GM12801 (cell line): ENCODE data around the gene GRAMD4.

Source experiments
- TF ChIP-seq, protein P1 (sequence below): IDR thresholded peaks from one replicate; pipeline ENCODE4 v1.5.1; 2011; ENCODE audit warnings: control low read depth; ENCODE audit not compliant: insufficient read length; ENCODE audit errors: extremely low read depth

Gene GRAMD4

DNA sequence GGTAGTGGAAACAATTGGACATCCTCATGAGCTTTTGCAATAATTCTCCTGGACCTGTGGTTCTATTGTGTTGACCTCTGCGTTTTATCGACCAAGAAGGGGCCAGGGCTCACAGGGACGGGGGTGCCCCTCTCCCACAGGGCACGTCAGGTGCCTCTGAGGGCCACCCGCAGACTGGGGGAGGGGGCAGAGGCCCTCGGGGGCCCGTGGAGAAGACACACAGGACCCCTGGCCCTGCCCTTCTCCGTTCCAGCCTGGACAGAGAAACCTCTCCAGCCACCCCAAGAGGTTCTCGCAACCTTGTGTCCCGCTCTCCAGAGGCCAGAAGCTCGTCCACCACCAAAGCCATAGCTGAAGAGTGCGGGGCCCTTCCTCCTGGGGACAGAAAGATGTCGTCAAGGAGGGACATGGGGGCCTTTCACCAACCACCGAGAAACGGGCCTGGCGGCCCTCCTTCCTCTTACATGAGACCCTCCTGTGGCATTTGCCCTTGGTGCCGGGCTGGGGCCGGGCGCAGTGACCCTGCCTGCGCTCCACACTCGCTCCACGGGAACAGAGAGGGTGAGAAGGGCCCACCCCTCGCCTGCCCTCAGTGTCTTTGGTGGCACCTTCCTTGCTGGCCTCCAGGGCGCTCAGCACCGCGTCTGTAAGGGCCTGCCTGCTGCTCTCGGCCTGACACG is 57.3 kb downstream of the GRAMD4 start:
- TF ChIP-seq, protein P1, sequence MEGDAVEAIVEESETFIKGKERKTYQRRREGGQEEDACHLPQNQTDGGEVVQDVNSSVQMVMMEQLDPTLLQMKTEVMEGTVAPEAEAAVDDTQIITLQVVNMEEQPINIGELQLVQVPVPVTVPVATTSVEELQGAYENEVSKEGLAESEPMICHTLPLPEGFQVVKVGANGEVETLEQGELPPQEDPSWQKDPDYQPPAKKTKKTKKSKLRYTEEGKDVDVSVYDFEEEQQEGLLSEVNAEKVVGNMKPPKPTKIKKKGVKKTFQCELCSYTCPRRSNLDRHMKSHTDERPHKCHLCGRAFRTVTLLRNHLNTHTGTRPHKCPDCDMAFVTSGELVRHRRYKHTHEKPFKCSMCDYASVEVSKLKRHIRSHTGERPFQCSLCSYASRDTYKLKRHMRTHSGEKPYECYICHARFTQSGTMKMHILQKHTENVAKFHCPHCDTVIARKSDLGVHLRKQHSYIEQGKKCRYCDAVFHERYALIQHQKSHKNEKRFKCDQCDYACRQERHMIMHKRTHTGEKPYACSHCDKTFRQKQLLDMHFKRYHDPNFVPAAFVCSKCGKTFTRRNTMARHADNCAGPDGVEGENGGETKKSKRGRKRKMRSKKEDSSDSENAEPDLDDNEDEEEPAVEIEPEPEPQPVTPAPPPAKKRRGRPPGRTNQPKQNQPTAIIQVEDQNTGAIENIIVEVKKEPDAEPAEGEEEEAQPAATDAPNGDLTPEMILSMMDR: no peak

DNA sequence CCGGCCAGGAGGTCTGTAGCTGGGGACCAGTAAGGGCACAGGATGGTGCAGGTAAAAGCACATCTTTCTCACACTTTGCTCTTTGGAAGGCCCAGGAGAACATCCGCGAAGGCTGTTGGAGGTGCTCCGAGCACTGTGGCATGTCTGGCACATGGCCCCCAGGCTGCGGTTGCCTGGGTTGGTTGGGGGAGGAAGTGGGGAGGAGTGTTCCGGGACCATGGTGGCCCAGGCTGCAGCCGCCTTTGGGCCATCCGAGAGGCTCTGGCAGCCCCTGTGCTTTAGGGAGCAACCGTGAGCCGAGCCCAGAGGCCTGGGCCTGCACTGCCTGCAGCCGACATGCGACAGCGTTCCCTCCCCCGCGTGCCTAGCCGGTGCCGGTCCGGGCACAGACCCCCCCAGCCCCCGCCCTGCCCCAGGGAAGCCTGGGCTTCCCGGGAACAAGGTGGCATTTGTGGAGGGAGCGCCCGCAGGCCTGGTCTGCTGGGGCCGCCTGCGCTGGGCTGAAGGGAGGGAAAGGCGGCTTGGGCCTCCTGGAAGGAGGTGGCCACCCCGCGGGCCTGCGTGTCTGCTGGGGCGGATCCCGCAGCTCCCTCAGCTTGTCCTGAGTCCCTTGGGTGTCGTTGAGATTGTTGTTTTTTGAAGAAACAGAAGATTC is 57.9 kb downstream of the GRAMD4 start:
- TF ChIP-seq, protein P1: no peak

DNA sequence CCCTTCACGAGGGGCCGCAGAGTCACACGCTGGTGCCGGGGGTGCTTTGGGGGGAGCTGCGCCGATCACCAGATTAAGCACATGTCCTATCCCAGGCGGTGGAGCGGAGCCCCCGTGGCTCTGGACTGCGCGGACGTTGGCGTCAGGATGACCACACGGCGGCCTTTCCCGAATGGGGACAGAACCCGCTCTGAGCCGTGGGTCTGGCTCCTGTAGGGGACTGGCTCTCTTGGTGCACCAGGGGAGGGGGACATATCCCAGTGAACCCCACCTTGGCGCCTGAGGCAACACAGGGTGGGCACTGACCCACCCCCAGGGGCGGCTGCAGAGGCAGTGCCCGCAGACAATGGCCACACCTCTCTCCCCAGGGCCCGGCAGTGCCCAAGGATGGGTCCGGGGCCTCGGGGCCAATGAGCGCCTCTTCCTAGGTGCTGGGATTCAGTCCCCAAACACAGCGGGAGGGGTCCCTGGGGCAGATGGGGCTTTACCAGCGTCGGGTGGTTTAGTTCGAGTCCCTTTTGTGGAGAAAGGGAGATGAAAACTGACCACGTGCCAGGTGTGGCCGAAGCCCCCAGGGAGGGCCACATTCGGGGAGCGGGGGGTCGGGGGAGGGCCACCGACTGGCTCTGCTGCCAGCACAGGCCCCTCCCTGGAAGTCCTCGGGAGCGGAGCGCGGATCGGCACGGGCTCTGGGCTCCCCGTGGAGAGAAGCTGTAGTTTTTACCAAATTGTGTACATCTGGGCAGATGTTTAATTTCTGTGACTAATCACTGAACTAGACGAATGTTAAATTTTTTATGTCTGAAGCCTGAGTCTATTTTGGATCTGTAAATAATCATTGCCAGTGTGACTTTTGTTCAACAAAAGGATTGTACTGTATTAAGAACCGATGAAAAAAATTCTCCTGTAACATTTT is 58.9 kb downstream of the GRAMD4 start:
- TF ChIP-seq, protein P1: no peak

DNA sequence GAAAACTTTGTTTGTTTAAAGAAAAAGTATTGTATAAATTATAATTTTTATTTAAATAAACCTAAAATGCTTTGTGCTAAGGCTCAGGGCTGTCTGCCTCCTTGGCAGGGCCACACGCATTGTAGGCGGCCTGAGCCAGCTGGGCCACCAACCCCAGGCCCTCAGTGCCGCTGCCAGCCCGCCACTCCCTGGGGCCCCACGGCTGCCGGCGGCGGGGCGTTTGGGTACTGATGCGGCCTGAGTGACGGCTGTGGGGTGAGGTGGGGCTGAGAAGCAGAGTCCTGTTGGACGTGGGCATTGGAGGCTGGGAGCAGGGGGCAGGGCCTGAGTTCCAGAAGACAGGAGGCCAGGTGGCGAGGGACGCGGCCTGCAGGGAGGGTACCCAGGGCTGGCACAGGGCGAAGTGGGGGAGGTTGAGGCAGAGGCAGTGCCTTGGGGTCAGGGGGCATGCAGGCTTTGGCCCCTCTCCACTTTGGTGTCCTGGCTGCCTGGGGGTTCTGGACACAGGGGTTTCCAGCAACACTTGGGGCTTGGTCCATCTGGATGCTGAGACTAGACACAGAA is 59.6 kb downstream of the GRAMD4 start:
- TF ChIP-seq, protein P1: no peak

DNA sequence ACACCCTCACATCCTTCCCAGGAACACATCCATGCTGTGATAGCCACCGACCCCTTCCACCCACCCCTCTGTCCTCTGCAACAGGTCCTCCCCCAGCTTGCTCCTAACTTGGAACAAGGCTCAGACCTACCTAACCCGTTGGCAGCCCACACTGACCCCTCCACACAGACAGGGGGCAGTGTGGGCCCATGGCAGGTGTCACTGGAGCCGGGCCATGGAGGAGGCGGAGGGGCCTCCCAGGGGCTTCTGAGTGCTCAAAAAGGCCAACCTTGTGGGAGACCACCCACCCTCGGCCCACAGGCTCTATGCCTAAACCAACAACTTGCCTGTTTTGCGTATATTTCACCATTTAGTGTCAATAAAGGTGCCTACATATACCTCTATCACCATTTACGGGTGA is 60.8 kb downstream of the GRAMD4 start:
- TF ChIP-seq, protein P1: no peak

DNA sequence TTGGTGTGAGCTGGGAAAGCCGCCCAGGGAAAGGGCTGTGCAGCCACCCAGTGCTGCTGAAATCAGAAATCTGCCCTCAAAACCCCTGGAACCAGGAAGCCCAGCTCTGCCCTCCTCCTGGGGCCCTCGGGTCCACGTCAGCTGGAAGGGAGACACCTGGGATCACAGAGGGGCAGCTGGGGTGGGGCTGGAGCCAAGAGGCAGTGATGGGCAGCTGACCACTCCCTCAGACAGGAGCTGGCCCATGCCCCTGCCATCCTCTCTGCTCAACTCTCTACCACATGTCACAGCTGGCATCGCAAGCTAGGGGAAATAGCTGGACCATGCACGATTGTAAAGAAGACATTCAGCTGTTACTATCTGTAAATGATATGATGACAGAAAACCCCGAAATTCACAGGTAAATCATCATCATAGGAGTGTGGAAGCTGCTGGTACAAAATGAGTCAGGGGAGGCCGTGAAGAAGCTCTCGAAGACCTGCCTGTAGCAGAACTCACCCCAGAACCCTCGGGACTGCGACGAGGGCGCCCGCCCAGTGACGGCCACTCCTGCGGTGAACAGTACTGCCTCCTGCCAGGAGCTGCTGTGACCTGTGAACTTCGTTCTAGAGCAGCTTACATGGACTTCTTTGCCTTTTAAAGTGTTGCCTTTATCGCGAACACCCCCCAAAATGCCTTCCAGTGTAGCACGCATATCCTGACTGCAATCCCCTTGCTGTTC is 62.0 kb downstream of the GRAMD4 start:
- TF ChIP-seq, protein P1: no peak
